ENCODE data around the gene OGFOD3.

The OGFOD3 gene

GRCh38 chr17:82446124-82446523 is 27.7 kb upstream of the OGFOD3 start:
- no peak for DNase-seq

- DNase-seq = no peak
These were observed 27.2 kb upstream of the OGFOD3 start for GRCh38 chr17:82445542-82445941.

- DNase-seq = no peak
These were observed 26.6 kb upstream of the OGFOD3 start for GRCh38 chr17:82444941-82445521.

DNA sequence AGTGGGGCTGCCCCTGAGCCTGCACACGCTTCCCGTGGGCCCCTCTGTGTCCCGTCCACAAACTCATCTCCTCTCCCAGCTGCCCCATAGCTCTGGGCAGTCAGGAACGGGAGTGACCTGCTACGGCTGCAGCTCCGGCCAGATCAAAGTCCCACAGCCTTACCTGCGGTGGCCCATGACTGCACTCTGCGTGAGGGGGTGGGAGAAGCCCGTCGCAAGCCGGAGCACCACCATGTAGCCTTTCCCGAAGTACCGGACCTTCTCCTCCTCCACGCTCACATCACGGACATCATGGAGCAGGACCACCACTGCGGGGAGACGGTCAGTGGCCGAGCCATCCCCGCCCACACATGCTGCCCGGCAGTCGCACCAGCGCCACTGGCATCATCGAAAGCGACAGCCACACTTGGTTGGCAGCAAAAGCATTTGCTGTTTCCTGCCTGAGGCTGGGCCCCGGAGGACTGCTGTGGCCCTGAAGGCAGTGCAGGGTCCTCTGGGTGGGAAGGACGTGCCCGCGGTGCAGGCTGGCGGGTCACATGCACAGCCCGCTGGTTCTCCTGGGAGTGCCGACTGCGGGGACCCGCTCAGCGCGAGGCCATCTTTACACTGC is 26.0 kb upstream of the OGFOD3 start:
- DNase-seq = no peak

DNA sequence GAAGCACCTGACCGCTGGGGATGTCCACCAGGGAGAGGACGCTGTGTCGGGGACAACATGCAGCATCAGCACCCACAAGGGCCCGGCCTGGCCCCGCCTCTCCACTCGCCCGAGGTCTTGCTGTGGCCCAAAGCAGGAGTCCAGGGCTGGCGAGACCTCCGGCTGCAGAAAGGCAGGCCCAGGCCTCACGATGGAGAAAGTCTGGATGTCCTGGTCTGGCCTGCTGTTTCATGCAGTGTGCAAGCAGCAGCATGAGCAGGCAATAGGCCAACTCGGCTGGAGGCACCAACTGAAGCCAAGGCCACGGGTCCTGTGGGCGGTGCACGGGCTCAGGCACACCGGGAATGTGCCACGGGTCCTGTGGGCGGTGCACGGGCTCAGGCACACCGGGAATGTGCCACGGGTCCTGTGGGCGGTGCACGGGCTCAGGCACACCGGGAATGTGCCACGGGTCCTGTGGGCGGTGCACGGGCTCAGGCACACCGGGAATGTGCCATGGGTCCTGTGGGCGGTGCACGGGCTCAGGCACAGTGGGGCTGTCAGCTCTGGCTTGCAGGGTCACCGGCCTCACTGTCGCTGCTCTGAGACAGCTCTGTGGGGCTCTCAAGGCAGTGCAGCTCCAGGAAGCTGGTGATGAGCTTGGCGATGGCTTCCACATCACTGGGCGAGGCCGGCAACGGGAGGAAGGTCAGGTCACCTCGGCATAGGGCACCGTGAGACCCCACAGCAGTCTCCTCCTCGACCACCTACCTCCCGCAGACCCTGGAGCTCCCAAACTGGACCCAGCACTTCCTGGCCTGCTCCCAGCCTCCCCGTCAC is 25.3 kb upstream of the OGFOD3 start:
- DNase-seq = no peak

DNA sequence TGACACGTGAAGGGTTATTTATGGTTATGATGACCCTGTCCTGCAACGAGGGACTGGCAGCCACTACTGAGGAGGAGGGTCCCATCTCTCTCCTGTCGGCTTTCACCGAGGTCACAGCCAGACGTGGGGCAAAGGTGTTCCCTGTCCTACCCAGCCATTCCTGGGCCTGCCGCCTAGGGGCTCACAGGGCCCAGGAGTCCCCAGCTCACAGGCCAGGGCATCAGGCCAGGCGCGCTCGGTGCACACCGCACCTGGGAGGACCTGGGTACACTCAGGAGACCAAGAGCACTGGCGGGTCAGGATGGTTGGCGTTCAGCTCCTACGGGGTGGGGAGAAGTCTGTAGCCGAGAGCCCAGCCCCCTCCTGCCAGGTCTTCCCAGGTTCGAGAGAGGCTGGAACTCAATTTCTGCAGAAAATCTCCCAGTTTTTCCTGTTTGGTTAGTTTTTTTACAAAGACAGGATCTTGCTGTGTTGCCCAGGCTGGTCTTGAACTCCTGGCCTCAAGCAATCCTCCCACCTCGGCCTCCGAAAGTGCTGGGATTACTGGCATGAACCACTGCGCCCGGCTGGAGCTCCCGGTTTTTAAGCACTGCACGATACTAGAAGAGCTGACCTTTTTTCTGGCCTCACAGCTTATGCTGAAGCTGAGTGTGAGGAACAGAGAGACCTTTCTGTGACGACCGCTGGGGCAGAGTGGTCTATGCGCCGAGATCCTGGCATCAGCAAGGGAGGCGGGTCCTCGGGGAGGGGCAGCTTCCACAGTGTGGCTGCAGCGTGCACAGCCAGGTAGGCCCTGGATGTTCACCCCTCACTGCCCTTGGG is 24.5 kb upstream of the OGFOD3 start:
- DNase-seq = no peak

- DNase-seq = no peak
These were observed 23.5 kb upstream of the OGFOD3 start for GRCh38 chr17:82441691-82442487.

- no peak for DNase-seq
These were observed 22.7 kb upstream of the OGFOD3 start for GRCh38 chr17:82440991-82441627.

DNA sequence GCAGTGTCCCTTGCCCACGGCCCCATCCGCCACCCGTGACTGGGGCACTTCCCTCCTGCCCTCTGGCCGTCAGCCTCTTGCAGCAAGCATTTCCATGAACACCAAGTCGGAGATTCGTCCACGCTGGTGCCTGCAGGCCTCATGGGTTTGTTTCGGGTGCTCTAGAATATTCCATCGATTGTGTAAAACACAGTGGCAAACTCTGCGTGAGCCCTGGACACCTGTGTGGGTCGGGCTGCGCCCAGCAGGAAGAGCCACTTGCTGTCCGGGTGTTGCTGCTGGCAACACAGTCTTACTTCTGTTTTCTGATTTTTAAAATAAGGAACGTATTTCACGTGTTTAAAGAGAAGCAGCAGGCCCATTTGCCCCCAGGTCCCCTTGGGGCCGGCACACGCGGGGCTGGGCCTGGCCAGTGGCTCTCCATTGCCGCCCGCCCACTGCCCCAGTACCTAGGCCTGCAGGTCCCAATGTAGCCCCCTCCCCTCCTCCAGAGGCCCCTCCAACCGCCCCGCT is 22.1 kb upstream of the OGFOD3 start:
- DNase-seq = no peak

DNA sequence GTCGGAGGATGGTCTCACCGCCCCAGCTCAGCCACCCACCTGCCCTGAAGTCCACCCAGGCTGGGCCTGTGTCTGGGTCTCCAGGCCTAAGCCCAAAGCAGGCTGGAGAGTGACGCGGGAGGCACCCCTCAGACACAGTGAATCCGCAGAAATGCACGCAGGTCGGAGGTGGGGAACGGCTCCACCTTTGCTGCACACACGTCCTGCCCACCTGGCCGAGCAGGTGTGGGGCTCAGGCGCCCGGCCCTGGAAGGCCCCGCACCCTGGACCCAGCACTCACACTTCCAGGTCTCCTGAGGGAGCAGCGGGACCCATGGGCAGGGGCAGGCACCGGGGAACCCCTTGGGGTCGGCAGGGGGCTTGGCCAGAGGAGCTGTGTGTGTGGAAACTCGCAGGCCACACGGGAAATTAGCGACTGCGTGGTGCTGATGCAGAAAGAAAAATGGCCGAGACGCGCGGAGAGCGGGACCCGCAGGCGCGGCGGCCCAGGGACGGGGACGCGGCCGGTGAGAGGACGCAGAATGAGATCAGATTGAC is 21.5 kb upstream of the OGFOD3 start:
- DNase-seq = no peak

GRCh38 chr17:82439194-82439828 is 20.9 kb upstream of the OGFOD3 start:
- DNase-seq = no peak

- no peak for DNase-seq
These were observed 20.2 kb upstream of the OGFOD3 start for GRCh38 chr17:82438401-82439193.

- no peak for DNase-seq
These were observed 18.9 kb upstream of the OGFOD3 start for GRCh38 chr17:82437325-82437668.

DNA sequence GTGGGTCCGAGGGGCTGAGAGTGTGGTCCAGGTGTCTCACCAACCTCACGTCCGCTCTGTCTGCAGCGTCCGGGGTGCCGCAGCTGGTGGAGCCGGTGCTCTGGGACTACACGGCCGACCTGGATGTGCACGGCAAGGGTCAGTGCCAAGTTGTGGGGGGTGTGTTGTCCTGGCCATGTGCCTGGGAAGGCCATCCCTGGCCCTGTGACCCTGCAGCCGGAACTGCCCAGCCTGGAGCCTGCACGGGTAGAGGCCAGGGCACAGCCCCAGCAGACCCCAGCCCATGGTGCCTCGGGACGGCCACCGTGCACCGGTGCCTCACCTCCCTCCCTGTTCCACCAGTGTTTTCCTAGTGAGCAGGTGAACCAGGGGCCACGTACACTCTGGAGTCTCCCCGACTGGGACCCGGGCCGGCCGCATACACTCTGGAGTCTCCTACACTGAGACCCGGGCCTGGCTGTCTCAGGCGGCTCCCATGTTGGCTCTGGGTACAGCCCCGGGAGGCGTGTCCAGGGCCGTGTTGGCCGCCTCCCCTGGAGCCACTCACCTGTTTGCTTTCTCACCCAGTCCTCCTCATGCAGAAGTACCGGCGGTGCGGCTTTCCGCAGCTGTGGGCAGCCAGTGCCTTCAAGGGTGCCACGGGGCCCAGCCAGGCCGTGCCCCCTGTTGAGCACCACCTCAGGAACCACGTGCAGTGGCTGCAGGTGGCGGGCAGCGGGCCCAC is 18.4 kb upstream of the OGFOD3 start:
- no peak for DNase-seq

DNA sequence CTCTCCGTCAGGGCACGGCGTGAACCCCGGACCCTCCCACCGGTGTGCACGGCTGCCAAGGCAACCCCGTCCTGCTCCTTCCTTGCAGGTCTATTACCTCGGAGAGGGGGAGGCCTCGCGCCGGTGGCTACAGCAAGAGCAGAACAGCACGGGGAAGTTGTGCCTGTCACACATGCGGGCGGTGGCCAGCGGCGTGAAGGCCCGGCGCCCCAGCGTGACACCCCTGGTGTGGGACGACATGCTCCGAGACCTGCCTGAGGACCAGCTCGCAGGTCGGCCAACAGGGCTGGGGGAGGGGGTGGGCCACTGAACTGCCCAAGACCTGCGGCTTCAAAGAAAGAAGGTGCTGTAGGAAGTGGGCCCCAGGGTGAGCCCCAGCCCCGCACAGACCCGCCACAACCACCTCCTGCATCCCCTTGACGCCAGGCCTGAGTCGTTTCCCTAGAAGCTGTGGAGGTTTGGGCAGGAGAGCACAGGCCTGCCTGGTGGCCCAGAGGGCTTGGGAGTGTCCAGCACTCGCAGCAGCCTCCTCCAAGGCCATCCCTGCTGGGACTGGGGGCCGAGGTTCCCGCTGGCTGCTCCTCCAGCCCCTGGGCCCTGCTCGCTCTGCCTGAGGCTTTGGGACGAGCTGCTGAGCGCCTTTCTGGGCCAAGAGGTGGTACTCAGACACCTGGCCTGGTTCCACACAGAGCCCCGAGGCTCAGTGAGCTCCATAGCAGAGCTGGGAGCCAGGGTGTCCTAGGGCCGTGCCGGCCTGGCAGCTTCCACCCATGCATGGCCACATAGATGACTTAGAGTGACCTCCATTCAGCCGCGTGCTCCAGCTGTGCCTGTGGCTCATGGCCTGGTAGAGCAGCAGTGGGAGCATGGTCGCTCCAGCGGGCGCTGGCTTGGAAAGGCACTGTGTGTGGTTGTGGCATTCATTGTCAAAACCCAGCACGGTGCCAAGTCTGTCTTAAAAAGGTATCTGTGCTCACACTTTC is 17.5 kb upstream of the OGFOD3 start:
- no peak for DNase-seq

- DNase-seq = no peak
These were observed 16.7 kb upstream of the OGFOD3 start for GRCh38 chr17:82435103-82435502.

DNA sequence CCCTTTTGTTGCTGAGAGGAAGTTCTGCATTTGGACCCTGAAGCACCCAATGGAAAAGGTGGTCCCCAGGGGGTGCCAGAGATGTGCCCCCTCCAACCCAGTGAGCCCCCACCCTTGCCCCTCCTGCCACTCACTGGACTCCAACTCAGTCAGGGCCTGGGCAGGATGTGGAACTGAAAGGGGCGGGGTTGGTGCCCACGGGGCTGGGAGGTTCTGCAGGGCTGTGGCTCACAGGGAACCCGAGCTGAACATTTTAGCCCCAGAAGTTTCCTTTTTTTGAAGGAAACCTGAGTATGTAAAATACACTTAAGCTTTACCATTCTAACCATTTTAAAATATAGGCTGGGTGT is 15.8 kb upstream of the OGFOD3 start:
- no peak for DNase-seq

GRCh38 chr17:82433560-82434215 is 15.3 kb upstream of the OGFOD3 start:
- DNase-seq = no peak

Measured in T-helper 9 cell (primary cell).